ENCODE data around the gene CALHM1. TPM values are rescaled to one million over a fixed set of nuclear protein-coding genes. Genes with fewer than 3 reads are reported as not detected.

Gene CALHM1
- total and polyA plus RNA-seq, 4 experiments from 2014 or later = not detected

GRCh38 chr10:103415581-103415980 lies 43.1 kb downstream of the CALHM1 start:
- no peak overlapping the region for H3K27ac Mint-ChIP-seq
- H3K9me3 Mint-ChIP-seq = no peaks in the 10 kb centered on the region
- peaks cover 3 to 5% (median 5%) of the 10 kb centered on the region in 4 donors for H3K4me1 Mint-ChIP-seq
- Histone ChIP-seq H3K4me1 (ENCODE audit: insufficient read depth, low read length) (no peaks in the 10 kb centered on the region), H3K36me3 (ENCODE audit: insufficient read depth, low read length) (peaks cover 84% of the 10 kb centered on the region), H3K27ac (ENCODE audit: low read depth, low read length) (no peak overlapping the region), H3K27me3 (ENCODE audit: insufficient read depth, low read length) (no peaks in the 10 kb centered on the region), H3K4me3 (ENCODE audit: low read length in 2 of 2) (no peak overlapping the region), H3K9me3 (ENCODE audit: control insufficient read depth in 1 of 2, low read length in 2 of 2) (no peaks in the 10 kb centered on the region)
- ChIA-PET POLR2A (ENCODE audit: partially characterized antibody) (interaction anchor here (0.9 to 1.9 kb wide), 2 partner anchors 36 to 60 kb away, joined by 3 to 11 read pairs; no protein-coding TSS in a partner anchor), CTCF (ENCODE audit: partially characterized antibody) (interaction anchor here (0.7 to 8.2 kb wide), 20 partner anchors 8 to 270 kb away, joined by 3 to 268 read pairs (median 6); partner anchors contain the start of genes ATP5MK, CALHM2, CALHM3 and PDCD11)
- no peak overlapping the region for H3K4me3 Mint-ChIP-seq
- no peaks in the 10 kb centered on the region for H3K27me3 Mint-ChIP-seq
- intact Hi-C loops (cut with micrococcal nuclease) = no loop called here
- H3K36me3 Mint-ChIP-seq = peaks cover 63 to 80% of the 10 kb centered on the region in 2 donors
- no peak for DNase-seq

- Histone ChIP-seq H3K4me3 (ENCODE audit: low read length in 2 of 2) (no peak overlapping the region), H3K27me3 (ENCODE audit: insufficient read depth, low read length) (no peaks in the 10 kb centered on the region), H3K9me3 (ENCODE audit: control insufficient read depth in 1 of 2, low read length in 2 of 2) (no peaks in the 10 kb centered on the region), H3K27ac (ENCODE audit: low read depth, low read length) (no peak overlapping the region), H3K4me1 (ENCODE audit: insufficient read depth, low read length) (no peaks in the 10 kb centered on the region), H3K36me3 (ENCODE audit: insufficient read depth, low read length) (peaks cover 77% of the 10 kb centered on the region)
- ChIA-PET CTCF (ENCODE audit: partially characterized antibody) (interaction anchor here (6.6 to 8.2 kb wide), 3 partner anchors 38 to 73 kb away, joined by 75 to 268 read pairs (median 141); partner anchors contain the start of genes CALHM2 and CALHM3), POLR2A (ENCODE audit: partially characterized antibody) (no interaction called here)
- peaks cover 61 to 79% of the 10 kb centered on the region in 2 donors for H3K36me3 Mint-ChIP-seq
- H3K9me3 Mint-ChIP-seq = no peaks in the 10 kb centered on the region
- intact Hi-C loops (cut with micrococcal nuclease) = no loop called here
- peaks cover 3 to 5% (median 4%) of the 10 kb centered on the region in 4 donors for H3K4me1 Mint-ChIP-seq
- no peak overlapping the region for H3K4me3 Mint-ChIP-seq
- no peak for DNase-seq
- no peak overlapping the region for H3K27ac Mint-ChIP-seq
- H3K27me3 Mint-ChIP-seq = no peaks in the 10 kb centered on the region
These were observed 45.1 kb downstream of the CALHM1 start for GRCh38 chr10:103413564-103413963.

Other genes starting within 250 kb of the CALHM1 start
- gene RPEL1, start 213.0 kb downstream of the CALHM1 start, total RNA-seq = not detected
- not detected for gene RPEL1, start 213.0 kb downstream of the CALHM1 start, polyA plus RNA-seq
- not detected for gene INA, start 181.8 kb downstream of the CALHM1 start, total RNA-seq
- not detected for gene INA, start 181.8 kb downstream of the CALHM1 start, polyA plus RNA-seq
- gene PCGF6, start 107.8 kb downstream of the CALHM1 start, total RNA-seq = 1 to 10 TPM; 8.7 to 8.8 TPM
- gene PCGF6, start 107.8 kb downstream of the CALHM1 start, polyA plus RNA-seq = 10 to 100 TPM in 1 of 2 donors, 1 to 10 TPM in 1; 6.4 to 11.2 TPM
- gene TAF5, start 90.9 kb downstream of the CALHM1 start, total RNA-seq = 1 to 10 TPM; 7.5 to 7.9 TPM
- 1 to 10 TPM; 2.5 to 4.1 TPM for gene TAF5, start 90.9 kb downstream of the CALHM1 start, polyA plus RNA-seq
- 100 to 1,000 TPM; 148 to 157 TPM for gene ATP5MK, start 62.4 kb downstream of the CALHM1 start, total RNA-seq
- gene ATP5MK, start 62.4 kb downstream of the CALHM1 start, polyA plus RNA-seq = 100 to 1,000 TPM; 477 to 548 TPM
- gene PDCD11, start 62.3 kb downstream of the CALHM1 start, total RNA-seq = 10 to 100 TPM; 37.8 to 45.0 TPM
- gene PDCD11, start 62.3 kb downstream of the CALHM1 start, polyA plus RNA-seq = 10 to 100 TPM in 1 of 2 donors, 1 to 10 TPM in 1; 2.5 to 16.1 TPM
- 10 to 100 TPM; 80.5 to 84.6 TPM for gene CALHM2, start 6.5 kb downstream of the CALHM1 start, total RNA-seq
- 10 to 100 TPM; 40.3 to 65.0 TPM for gene CALHM2, start 6.5 kb downstream of the CALHM1 start, polyA plus RNA-seq
- not detected for gene CALHM3, start 20.3 kb upstream of the CALHM1 start, total RNA-seq
- not detected for gene CALHM3, start 20.3 kb upstream of the CALHM1 start, polyA plus RNA-seq
- gene NEURL1, start 34.8 kb upstream of the CALHM1 start, total RNA-seq = under 1 TPM; 0.83 to 0.96 TPM
- gene NEURL1, start 34.8 kb upstream of the CALHM1 start, polyA plus RNA-seq = under 1 TPM; 0.76 to 0.82 TPM